ENCODE measurements around the gene ARHGEF11. TPM values are rescaled to one million over a fixed set of nuclear protein-coding genes. Genes with fewer than 3 reads are reported as not detected.

ARHGEF11 gene
- total and polyA plus RNA-seq, 12 donors = 10.4 to 34.5 (median 26.8) TPM

DNA sequence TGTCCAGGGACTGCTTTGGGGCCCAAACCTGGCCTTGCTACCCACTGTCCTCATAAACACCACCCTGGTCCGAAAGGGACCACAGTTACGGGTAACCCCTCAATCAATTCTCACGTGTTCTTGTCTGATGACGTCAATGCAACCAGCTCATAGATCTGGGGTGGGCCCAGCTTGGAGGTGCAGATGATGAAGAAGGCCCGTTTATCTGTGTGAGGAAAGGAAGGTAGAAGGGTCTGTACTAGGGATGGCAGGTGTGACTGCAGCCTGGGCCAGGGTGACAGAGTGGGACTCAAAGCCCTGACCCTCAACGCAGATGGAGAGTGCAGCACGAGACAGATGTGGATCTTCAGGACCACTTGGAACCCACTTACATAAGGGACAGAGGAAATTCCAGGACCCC lies 103.0 kb downstream of the ARHGEF11 start:
- no peak overlapping the region for H3K4me3 ChIP-seq
- intact Hi-C loops (cut with DNase I) = no loop called here
- H3K27me3 ChIP-seq = no peaks in the 10 kb centered on the region
- H3K9me3 ChIP-seq = no peaks in the 10 kb centered on the region
- no peak for TF ChIP-seq CTCF (IDR thresholded peaks at IDR 0.05)
- DNase-seq (no peak), ATAC-seq (no peak)
- no peaks in the 10 kb centered on the region for H3K4me1 ChIP-seq
- H3K36me3 ChIP-seq = peaks cover 0 to 100% (median 68%) of the 10 kb centered on the region in 9 donors
- no peak overlapping the region for H3K27ac ChIP-seq
- 85 to 87% methylated on average over 7 of the region's 7 CpGs for WGBS, 2 donors

DNA sequence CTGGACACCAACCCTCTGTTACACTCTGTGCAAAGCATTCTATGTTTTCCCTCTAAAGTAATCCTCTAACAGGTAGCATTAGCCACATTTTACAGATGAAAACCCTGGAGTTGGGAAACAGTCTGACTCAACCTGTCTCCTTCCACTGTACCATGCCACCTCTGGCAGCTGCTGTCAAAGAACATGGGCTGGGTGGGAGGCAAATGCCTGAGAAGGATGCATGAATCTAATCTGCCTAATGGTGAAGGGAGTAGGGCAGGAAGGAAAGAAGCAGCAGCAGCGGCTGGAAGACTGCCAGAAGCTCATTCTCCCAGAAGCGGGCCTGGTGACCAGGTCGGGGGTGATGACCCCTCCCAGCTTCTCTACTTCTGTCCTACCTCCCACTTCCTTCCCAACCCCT lies 103.4 kb downstream of the ARHGEF11 start:
- 64 to 76% methylated on average over 3 of the region's 3 CpGs for WGBS, 2 donors
- H3K4me3 ChIP-seq = no peak overlapping the region
- peaks cover 0 to 100% (median 66%) of the 10 kb centered on the region in 9 donors for H3K36me3 ChIP-seq
- ATAC-seq = no peak
- intact Hi-C loops (cut with DNase I) = no loop called here
- no peak for TF ChIP-seq CTCF (IDR thresholded peaks at IDR 0.05)
- no peak for DNase-seq
- no peaks in the 10 kb centered on the region for H3K4me1 ChIP-seq
- H3K27ac ChIP-seq = no peak overlapping the region
- no peaks in the 10 kb centered on the region for H3K27me3 ChIP-seq
- H3K9me3 ChIP-seq = no peaks in the 10 kb centered on the region

DNA sequence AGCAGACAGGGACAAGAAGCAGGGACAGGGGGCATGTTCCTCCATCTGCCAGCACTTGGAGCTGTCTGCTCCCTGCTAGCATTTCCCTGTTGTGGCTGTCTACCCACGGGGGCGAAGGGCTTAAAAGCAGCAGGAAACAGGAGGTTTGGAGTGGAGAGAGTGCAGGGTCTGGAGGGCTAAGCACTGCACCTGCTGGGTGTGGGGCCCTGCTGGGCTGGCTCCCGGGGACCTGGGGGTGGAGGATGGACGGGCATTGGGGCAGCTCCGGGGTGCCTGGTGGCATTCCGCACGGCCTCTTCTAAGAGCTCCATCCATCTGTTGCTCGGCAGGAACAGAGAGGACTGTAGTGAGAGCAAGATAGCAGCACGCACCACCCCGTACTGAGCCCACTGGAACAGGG lies 103.9 kb downstream of the ARHGEF11 start:
- WGBS, 2 donors = 86 to 89% methylated on average over 10 of the region's 10 CpGs
- intact Hi-C loops (cut with DNase I) = no loop called here
- no peak for ATAC-seq
- DNase-seq = no peak
- TF ChIP-seq CTCF (IDR thresholded peaks at IDR 0.05) = no peak
- Histone ChIP-seq H3K4me1 (no peaks in the 10 kb centered on the region), H3K27me3 (no peaks in the 10 kb centered on the region), H3K9me3 (no peaks in the 10 kb centered on the region), H3K4me3 (no peak overlapping the region), H3K27ac (no peak overlapping the region), H3K36me3 (peaks cover 0 to 100% (median 61%) of the 10 kb centered on the region in 9 donors)

- 89 to 94% methylated on average over 13 of the region's 13 CpGs for WGBS, 2 donors
- Histone ChIP-seq H3K27me3 (no peaks in the 10 kb centered on the region), H3K4me3 (no peak overlapping the region), H3K9me3 (no peaks in the 10 kb centered on the region), H3K27ac (no peak overlapping the region), H3K36me3 (peaks cover 0 to 100% (median 45%) of the 10 kb centered on the region in 9 donors), H3K4me1 (no peaks in the 10 kb centered on the region)
- no peak for TF ChIP-seq CTCF (IDR thresholded peaks at IDR 0.05)
- DNase-seq (no peak), ATAC-seq (no peak)
- intact Hi-C loops (cut with DNase I) = no loop called here
These were observed 105.7 kb downstream of the ARHGEF11 start for GRCh38 chr1:156939786-156940334.

Measured in heart right ventricle (tissue), 16 donors.